ENCODE results near the gene C8G. TPM values are rescaled to one million over a fixed set of nuclear protein-coding genes. Genes with fewer than 3 reads are reported as not detected.

C8G gene
- total RNA-seq, 6 donors from 2014 or later, result 1.8 to 4.4 (median 2.1) TPM; not detected in 3

DNA sequence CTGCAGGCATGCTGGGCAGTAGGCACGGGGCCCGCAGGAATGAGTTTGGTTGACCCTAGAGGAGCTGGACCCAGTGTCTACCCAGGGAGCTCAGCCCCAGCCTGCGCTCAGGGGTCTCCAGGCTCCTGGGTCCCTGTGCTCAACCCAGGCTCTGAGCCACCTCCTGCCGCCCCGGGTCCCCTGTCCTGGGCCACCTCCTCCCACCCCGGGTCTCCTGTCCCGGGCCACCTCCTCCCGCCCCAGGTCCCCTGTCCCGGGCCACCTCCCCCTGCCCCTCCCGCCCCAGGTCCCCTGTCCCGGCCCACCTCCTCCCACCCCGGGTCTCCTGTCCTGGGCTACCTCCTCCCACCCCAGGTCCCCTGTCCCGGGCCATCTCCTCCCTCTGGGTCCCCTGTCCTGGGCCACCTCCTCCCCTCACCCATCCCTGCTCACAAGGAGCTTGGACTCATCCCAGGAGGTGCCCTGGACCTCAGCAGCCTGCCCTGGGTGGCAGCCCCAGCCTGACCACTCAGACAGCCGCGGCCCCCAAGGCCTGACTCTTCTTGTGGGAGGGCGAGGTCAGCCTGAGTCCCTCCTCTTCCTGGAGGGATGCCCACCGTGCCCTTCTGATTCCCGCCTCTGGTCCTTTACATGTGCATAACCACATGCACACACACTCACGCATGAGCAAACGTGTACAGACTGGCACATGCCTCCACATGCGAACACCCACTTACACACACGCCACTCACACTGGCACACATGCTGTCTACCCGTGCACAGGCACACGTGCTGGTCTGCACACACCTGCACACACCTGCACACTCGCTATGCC, 9.4 kb downstream of the C8G start:
- 91 to 93% methylated on average over 16 to 21 of the region's 25 CpGs for WGBS, 2 donors
- Histone ChIP-seq H3K4me3 (no peak overlapping the region), H3K4me1 (peaks cover 7 to 18% (median 11%) of the 10 kb centered on the region in 4 donors), H3K27ac (no peak overlapping the region), H3K9me3 (no peaks in the 10 kb centered on the region), H3K27me3 (no peaks in the 10 kb centered on the region), H3K36me3 (no peaks in the 10 kb centered on the region)
- DNase-seq, result peak in 1 of 2 donors; percentile 58
- TF ChIP-seq EP300 (IDR thresholded peaks at IDR 0.05) (no peak), POLR2A (IDR thresholded peaks at IDR 0.05) (no peak), POLR2AphosphoS5 (IDR thresholded peaks at IDR 0.05) (no peak)
- TF ChIP-seq, protein P1, sequence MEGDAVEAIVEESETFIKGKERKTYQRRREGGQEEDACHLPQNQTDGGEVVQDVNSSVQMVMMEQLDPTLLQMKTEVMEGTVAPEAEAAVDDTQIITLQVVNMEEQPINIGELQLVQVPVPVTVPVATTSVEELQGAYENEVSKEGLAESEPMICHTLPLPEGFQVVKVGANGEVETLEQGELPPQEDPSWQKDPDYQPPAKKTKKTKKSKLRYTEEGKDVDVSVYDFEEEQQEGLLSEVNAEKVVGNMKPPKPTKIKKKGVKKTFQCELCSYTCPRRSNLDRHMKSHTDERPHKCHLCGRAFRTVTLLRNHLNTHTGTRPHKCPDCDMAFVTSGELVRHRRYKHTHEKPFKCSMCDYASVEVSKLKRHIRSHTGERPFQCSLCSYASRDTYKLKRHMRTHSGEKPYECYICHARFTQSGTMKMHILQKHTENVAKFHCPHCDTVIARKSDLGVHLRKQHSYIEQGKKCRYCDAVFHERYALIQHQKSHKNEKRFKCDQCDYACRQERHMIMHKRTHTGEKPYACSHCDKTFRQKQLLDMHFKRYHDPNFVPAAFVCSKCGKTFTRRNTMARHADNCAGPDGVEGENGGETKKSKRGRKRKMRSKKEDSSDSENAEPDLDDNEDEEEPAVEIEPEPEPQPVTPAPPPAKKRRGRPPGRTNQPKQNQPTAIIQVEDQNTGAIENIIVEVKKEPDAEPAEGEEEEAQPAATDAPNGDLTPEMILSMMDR (IDR thresholded peaks at IDR 0.05), result no peak
- no peak for ATAC-seq (ENCODE audit: low FRiP score in 2 of 2)

DNA sequence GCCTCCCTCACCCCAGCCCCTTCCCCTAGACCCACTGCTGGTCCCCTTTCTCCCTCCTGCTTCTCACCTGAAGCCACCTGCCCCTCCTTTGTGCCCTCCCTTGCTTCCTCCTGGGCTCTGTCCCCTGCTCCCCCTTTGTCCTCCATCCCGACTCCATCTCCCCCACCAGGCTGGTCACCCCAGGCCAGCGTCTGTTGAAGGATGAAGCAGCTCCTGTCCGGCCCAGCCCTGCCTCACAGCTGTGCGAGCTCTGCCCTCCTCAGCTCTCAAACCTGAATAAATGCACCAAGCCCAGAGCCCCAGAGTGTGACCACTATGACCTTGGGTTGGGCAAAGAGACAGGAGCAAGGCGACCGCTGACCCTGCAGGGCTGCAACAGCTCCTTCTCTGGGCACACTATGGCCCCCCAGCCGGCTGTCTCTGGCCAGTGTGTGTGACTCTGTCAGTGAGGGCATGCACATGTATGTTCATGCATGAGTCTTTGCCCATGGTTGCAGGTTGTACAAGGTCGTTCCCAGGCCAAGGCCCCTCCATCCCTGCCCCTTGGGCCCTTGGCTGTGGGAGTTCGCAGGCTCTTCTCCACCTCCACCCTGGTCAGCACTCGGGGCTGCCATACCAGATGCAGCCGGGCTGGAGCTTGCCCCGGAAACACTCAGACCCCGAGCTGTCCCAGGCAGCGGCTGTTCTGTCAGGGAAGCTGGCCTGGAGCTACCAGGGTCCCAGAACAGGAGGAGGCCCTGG, 10.3 kb downstream of the C8G start:
- WGBS, 2 donors, result 90% methylated on average over 4 to 14 of the region's 14 CpGs
- Histone ChIP-seq H3K4me3 (no peak overlapping the region), H3K4me1 (peaks cover 4 to 16% (median 7%) of the 10 kb centered on the region in 4 donors), H3K36me3 (no peaks in the 10 kb centered on the region), H3K27me3 (no peaks in the 10 kb centered on the region), H3K9me3 (no peaks in the 10 kb centered on the region), H3K27ac (no peak overlapping the region)
- ATAC-seq (ENCODE audit: low FRiP score in 2 of 2), result no peak
- no peak for TF ChIP-seq POLR2AphosphoS5 (IDR thresholded peaks at IDR 0.05)
- TF ChIP-seq, protein P1 (IDR thresholded peaks at IDR 0.05), result no peak
- peak in 1 of 2 donors; percentile 57 for DNase-seq

- no peaks in the 10 kb centered on the region for H3K9me3 ChIP-seq
- H3K36me3 ChIP-seq, result no peaks in the 10 kb centered on the region
- no peaks in the 10 kb centered on the region for H3K27me3 ChIP-seq
- DNase-seq (no peak), ATAC-seq (ENCODE audit: low FRiP score in 2 of 2) (no peak)
- WGBS, 2 donors, result 96% methylated on average over 3 to 6 of the region's 9 CpGs
- TF ChIP-seq EP300 (IDR thresholded peaks at IDR 0.05), result no peak
- no peak for TF ChIP-seq POLR2A (IDR thresholded peaks at IDR 0.05)
- TF ChIP-seq POLR2AphosphoS5 (IDR thresholded peaks at IDR 0.05), result no peak
- TF ChIP-seq, protein P1 (IDR thresholded peaks at IDR 0.05), result no peak
- peaks cover 0 to 10% (median 2%) of the 10 kb centered on the region in 4 donors for H3K4me1 ChIP-seq
- H3K4me3 ChIP-seq, result no peak overlapping the region
- no peak overlapping the region for H3K27ac ChIP-seq
Observed at GRCh38 chr9:136955943-136956335, 10.9 kb downstream of the C8G start.

DNA sequence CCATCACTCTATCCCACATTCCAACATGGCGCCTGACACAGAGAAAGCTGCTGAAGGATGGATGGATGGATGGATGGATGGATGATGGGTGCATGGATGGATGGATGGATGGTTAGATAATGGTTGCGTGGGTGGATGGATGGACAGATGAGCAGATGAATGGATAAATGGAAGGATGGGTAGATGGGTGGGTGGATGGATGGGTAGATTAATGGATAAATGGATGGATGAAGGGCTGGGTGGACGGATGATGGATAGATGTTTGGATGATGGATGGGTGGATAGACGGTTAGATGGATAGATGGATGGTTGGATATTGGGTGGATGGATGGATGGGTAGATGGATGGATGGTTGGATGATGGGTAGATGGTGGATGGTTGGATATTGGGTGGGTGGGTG, 11.6 kb downstream of the C8G start:
- Histone ChIP-seq H3K4me3 (no peak overlapping the region), H3K9me3 (no peaks in the 10 kb centered on the region), H3K4me1 (peaks cover 0 to 10% (median 5%) of the 10 kb centered on the region in 4 donors), H3K27me3 (no peaks in the 10 kb centered on the region), H3K27ac (no peak overlapping the region), H3K36me3 (no peaks in the 10 kb centered on the region)
- WGBS, 2 donors, result 93 to 95% methylated on average over 4 of the region's 4 CpGs
- DNase-seq (no peak), ATAC-seq (ENCODE audit: low FRiP score in 2 of 2) (no peak)
- TF ChIP-seq EP300 (IDR thresholded peaks at IDR 0.05) (no peak), POLR2AphosphoS5 (IDR thresholded peaks at IDR 0.05) (no peak), POLR2A (IDR thresholded peaks at IDR 0.05) (no peak)
- TF ChIP-seq, protein P1 (IDR thresholded peaks at IDR 0.05), result no peak

All from upper lobe of left lung (tissue), 6 donors.